GM21515 (cell line): ENCODE results near the gene LILRB3.
"Not testable (repeated sequence)": the region's sequence is repeated elsewhere in the genome, so short reads cannot be mapped to it uniquely, and the experiment has no call there.

Experiments used
- ATAC-seq: cut with Tn5 transposase; IDR thresholded peaks from one replicate; pipeline ENCODE4 v1.9.1; 2021; ENCODE audit not compliant: unreplicated experiment

Gene LILRB3

GRCh38 chr19:54214217-54214616 is 8.6 kb downstream of the LILRB3 start:
- not testable (repeated sequence) for ATAC-seq

DNA sequence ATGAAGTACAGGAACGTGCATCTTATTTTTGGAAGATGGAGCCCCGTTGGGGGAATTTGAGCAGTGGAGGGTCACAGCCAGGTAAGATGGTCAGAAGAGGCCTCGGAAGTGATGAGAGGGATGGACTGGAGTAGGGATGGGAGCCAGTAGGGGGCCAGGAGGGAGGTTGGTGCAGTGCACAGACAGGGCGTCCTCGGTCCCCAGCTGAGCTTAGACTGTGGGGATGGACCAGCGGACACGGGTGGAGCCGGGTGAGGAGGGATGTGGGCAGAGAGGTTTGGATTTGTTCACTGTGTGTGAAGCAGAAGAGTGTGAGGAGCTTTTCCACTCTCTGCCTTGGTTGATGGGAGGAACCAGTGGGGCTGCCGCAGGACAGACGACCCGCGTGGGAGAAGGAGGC is 11.6 kb downstream of the LILRB3 start:
- ATAC-seq = no peak

GRCh38 chr19:54209811-54210494 is 12.9 kb downstream of the LILRB3 start:
- ATAC-seq = no peak

DNA sequence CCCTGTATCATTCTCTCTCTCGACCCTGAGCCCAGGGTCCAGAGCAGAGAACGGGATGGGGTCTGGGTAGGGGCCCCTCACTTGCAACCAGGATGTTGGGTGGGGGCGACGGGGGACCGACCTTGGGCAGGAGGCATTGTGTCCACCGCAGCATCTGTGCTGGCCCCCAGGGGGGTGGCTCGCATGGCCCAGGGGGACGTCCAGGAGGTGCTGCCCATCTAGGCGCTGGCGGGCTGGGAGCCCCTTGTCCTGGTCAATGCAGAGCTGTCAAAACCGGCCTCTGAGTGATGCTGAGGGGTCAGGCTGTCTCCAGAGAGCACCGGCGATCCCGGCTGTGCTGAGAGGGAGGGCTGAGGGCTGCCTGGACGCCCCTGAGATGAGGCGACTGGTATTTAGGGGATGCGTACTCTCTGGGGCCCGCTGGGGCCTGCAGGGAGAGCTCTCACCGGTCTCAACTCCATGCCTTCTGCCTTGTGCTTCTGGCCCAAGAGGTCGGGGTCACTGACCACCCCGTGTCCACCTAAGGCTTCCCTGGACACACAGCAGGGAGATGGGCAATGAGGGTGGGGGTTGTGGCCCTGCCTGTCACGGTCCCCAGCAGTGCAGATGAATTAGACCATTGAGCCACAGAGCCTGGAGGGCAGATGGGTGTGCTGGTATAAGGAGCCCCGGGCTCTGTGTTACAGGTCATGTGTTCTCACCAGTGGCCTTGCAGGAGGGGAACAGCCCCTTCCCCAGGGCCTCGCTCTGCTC is 13.6 kb downstream of the LILRB3 start:
- ATAC-seq = no peak

GRCh38 chr19:54208784-54209057 is 14.1 kb downstream of the LILRB3 start:
- ATAC-seq = no peak

GRCh38 chr19:54207983-54208783 is 14.6 kb downstream of the LILRB3 start:
- peak; percentile 38 for ATAC-seq

- ATAC-seq = no peak
Measured at GRCh38 chr19:54207676-54207982, 15.2 kb downstream of the LILRB3 start.

DNA sequence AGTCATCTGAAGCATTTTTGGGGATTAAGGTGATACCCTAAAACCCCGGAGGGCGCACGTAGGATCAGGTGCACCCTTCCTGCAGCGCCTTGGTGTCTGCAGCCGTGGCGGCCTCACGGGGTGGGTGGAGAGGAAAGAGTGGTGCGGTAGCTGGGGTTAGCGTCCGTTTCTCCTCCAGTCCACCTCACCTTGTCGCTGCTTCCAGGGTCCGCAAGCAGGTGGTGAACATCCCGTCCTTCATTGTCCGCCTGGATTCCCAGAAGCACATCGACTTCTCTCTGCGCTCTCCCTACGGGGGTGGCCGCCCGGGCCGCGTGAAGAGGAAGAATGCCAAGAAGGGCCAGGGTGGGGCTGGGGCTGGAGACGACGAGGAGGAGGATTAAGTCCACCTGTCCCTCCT is 15.6 kb downstream of the LILRB3 start:
- not testable (repeated sequence) for ATAC-seq

DNA sequence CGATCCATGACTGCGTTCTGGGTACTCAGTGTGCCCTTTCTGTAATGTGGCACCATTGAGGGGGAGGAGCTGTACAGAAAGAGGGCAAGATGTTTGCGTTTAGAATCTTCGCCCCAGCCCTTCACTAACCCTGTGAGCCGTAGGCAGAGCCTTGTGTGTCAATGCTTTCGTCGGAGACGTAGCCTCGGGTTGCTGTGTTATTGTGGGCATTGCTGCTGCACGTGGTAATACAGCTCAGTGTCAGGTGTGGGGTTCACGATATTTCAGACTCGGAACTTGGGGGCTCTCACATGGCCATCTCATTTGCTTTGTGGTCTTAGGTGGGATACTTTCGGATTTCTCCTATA is 16.0 kb downstream of the LILRB3 start:
- no peak for ATAC-seq

DNA sequence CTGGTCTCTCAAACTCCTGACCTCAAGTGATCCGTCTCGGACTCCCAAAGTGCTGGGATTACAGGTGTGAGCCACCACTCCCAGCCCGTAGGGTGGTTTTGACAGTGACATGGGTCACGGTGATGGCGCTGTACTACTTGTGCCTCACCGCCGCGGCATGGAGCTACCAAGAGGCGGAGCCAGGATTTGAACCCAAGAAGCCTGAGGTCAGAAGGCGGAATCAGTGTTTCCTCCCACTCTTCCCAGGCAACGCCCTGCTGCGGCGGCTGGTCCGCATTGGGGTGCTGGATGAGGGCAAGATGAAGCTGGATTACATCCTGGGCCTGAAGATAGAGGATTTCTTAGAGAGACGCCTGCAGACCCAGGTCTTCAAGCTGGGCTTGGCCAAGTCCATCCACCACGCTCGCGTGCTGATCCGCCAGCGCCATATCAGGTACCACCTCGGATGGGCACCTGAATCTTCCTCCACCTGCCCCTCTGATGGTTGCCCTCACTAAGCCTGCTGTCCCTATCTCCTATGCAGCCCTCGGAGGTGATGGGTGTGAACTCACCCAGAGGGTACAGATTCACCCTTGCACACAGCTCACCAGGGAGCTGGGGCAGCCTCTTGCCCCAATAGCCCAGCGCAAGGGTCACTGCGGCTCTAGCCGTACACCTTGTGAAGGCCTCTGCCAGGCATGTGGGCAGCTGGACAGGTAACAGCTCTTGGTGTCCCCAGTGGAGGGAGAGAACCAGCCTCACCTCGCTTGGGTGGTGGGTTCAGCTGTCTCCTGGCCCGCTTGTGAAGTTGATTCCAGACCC is 16.6 kb downstream of the LILRB3 start:
- no peak for ATAC-seq

DNA sequence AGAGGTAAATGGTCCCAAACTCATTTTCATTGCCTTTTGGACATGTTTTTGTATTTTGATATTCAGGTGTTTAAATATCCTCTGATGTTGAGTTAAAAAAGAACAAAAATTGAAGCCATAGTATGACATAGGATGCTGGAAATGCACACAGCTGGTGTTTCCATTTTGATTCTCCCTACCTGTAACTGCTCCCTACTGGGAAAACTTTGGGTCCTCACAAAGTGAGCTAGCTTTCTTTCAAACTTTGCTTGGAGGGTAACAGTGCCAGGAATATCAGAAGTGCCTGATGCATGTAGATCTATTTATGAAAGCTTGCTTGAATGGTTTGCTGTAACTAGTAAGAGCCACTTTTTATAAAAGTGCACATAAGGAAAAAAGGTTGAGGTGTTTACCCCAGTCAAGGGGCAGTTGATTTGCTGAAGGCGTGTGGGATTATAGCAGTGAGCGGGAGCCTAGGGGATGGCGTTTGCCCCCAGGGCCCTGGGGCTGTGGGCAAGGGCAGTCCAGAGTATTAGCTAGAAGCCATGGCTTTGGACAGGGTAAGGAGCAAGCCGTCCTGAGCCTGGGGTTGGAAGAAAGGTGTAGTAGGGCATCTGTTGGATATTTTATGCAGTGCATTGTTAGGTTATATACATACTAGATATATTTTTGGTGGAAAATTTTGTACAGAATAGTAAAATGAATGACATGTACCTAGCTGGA is 17.9 kb downstream of the LILRB3 start:
- no peak for ATAC-seq

DNA sequence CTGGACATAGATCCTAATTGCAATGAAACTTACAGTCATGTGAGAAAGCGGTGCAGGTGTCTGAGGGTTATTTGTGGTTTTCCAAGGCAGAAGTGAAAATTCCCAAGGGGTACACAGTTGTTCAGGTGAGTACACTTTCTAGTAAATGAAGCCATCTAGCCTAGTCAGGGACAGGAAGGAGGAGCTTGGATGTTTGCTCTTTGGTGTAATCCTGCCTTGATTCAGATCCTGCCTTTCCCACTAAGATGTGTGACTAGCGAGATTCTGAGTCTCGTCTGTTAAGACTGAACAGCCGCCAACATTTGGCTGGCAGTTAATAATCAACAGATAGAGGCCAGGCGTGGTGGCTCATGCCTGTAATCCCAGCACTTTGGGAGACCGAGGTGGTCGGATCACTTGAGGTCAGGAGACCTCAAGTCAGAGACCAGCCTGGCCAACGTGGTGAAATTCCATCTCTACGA is 19.6 kb downstream of the LILRB3 start:
- ATAC-seq = no peak

DNA sequence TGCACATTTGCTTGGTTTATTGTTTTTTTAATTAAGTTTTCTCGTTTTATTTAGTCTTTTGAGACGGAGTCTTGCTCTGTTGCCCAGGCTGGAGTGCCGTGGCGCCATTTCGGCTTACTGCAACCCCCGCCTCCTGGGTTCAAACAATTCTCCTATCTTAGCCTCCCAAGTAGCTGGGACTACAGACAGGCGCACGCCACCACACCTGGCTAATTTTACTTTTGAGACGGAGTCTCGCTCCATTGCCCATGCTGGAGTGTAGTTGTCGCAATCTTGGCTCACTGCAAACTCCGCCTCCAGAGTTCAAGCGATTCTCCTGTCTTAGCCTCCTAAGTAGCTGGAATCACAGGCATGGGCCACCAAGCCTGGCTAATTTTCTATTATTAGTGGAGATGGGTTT is 20.8 kb downstream of the LILRB3 start:
- ATAC-seq = no peak

- no peak for ATAC-seq
Measured at GRCh38 chr19:54201172-54201701, 21.6 kb downstream of the LILRB3 start.

- no peak for ATAC-seq
Measured at GRCh38 chr19:54199401-54199800, 23.4 kb downstream of the LILRB3 start.

DNA sequence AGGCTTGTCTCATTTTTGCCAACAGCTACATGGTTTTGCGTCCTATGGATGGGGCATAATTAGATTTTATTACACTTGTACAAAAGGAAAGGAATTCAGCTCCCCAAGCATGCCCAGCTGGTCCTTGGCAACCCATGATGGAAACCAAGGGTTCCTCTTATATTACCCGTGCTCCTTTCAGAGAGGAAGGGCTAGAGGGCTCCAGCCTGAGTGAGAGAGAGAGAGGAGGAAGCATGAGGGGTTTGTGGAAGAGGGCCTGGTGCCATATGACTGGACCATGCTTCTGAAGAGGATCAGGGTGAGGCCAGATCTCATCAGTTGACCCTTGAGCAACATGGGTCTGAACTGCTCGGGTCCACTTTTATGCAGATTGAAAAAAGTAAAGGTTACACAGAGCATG is 25.7 kb downstream of the LILRB3 start:
- no peak for ATAC-seq

DNA sequence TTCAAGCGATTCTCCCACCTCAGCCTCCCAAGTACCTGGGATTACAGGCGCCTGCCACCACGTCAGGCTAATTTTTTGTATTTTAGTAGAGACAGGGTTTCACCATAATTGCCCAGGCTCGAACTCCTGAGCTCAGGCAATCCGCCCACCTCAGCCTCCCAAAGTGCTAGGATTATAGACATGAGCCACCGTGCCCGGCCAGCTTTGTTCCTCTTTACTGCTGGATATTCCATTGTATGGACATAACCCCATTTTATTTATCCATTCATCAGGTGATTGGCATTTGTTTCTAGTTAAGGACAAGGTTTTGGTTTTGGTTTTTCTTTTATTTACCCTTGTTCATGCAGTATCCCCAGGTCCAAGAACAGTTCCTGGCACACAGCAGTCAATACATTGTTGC is 26.3 kb downstream of the LILRB3 start:
- no peak for ATAC-seq

GRCh38 chr19:54194463-54194862 is 28.3 kb downstream of the LILRB3 start:
- not testable (repeated sequence) for ATAC-seq

DNA sequence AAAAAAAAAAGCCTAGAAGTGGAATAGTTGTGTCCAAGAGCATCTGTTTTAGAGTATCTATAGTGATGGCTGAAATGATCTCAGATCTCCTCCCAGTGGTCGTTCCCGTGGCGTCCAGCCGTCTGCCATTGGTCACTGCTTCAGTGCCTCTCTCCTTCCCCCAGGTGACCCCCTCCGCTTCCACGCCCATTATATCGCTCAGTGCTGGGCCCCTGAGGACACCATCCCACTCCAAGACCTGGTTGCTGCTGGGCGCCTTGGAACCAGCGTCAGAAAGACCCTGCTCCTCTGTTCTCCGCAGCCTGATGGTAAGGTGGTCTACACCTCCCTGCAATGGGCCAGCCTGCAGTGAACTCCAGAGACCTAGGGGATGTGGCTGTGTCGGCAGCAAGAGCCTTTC is 29.8 kb downstream of the LILRB3 start:
- ATAC-seq = no peak

- ATAC-seq = no peak
Measured at GRCh38 chr19:54191811-54192453, 30.9 kb downstream of the LILRB3 start.
